HUDEP-2 (cell line): ENCODE data around the gene MSH3.

Experiments used
- DNase-seq, 76 experiments: peaks; one replicate each; lab custom pipeline; 2025; ENCODE audit not compliant: unreplicated experiment in 76 of 76; lab: John Stamatoyannopoulos, UW

The MSH3 gene

DNA sequence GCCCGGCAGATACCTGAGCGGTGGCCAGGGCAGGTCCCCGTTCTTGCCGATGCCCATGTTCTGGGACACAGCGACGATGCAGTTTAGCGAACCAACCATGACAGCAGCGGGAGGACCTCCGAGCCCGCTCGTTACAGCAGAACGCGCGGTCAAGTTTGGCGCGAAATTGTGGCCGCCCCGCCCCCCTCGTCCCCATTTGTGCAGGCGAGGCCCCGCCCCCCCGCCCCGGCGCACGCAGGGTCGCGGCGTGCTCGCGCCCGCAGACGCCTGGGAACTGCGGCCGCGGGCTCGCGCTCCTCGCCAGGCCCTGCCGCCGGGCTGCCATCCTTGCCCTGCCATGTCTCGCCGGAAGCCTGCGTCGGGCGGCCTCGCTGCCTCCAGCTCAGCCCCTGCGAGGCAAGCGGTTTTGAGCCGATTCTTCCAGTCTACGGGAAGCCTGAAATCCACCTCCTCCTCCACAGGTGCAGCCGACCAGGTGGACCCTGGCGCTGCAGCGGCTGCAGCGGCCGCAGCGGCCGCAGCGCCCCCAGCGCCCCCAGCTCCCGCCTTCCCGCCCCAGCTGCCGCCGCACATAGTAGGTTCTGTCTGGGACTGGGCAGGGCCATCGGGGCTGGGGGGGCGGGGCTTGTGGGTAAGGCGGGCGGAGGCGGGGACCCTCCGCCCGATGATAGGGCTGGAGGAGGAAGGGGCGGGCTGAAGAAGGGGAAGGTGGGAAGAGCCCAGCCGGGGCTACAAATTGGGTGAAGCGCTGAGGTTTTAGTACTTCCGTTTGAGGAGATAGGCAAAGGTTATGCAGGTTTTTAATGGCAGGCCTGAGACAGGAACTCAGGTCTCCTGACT lies at the start of gene MSH3, which contains the start of gene DHFR:
Gene MSH3, plus strand, starts transcription at position 262 of the 840 bp plus-strand sequence. Its CDS starts 76 bp downstream, at position 338.
Gene DHFR, minus strand, starts transcription at position 593 of the 840 bp plus-strand sequence. Its CDS starts 494 bp downstream, at position 99.
- DNase-seq: peak; percentile 37 to 92 (median 84)

GRCh38 chr5:80607343-80607742 lies 47.1 kb upstream of the MSH3 start:
- no peak for DNase-seq

DNA sequence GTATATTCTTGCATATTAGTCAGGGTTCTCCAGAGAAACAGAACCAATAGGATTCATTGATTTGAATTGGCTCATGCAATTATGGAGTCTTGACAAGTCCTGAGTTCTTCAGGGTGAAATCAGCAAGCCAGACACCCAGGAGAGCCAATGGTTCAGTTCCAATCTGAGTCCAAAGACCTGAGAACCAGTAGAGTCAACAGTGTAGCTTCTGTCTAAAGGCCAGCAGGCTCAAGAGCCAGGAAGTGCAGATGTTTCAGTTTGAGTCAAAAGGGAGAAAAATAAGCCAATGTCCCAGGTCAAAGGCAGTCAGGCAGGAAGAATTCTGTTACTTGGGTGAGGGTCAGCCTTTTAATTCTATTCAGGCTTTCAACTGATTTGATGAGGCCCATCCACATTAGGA lies 46.6 kb upstream of the MSH3 start:
- DNase-seq: no peak

- DNase-seq: no peak
Observed at GRCh38 chr5:80608731-80609130, 45.7 kb upstream of the MSH3 start.

DNA sequence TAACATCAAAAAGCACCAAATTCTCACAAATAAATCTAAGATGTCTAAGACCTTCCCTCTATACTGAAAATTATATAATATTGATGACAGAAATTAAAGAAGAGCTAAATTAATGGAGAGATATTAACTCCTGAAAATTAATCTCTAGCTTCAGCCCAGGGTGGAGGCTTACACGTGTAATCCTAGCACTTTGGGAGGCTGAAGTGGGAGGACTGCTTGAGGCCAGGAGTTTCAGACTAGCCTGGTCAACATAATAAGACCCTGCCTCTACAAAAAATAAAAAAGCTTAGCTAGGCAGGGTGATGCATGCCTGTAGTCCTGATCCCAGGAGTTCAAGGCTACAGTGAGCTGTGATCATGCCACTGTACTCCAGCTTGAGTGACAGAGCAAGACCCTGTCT lies 44.8 kb upstream of the MSH3 start:
- DNase-seq: no peak

DNA sequence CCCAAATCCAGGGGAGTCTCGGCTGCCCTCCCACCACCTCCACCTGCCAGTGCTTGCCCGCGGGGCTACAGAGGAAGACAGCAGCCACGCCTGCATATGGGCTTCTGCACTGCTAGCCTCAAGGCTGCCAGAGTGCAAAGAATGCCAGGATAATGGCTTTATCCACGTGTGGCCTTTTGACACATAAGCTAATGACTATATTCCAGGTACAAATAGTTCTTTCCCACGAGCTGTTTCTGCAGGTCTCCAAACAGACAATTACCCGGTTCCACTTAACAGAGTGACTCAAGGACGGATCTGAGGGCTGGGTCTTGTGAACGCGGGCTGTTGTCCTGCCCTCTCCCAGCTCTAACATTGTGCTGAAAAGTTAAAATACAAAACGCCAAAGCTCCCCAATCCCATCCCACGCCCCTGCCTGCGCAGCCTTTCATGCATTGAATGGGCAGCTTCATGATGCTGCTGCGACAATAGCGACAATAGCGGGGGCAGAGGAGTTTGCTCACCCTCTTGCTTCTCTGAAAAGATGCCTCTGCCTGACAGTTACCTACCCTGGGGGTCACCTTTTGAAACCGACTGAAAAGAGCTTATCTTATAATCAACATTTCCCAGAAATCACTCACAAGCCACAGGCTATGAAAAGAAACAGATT lies 39.1 kb upstream of the MSH3 start:
- no peak for DNase-seq

- DNase-seq: no peak
Observed at GRCh38 chr5:80618438-80618837, 36.0 kb upstream of the MSH3 start.

DNA sequence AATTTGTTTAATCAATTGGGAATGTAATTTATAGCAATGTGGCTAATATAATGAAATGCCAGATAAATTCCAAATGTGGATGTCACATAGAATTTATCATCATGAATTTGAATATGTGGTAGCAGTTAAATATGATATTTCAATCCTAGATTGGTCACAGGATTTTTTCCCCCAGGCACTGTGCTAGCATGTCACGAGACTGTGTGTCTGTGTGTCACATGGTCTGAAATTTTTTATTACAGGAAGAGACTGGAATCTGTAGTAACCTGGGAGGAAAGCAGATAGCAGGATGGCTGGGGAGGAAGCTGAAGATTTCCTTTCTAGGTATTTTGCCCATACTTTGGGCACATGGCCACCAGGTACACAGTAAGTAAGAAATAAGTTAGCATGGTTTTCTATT lies 35.4 kb upstream of the MSH3 start:
- no peak for DNase-seq

GRCh38 chr5:80620211-80620610 lies 34.2 kb upstream of the MSH3 start:
- DNase-seq: no peak

GRCh38 chr5:80622756-80623155 lies 31.7 kb upstream of the MSH3 start:
- DNase-seq: no peak

GRCh38 chr5:80623999-80624398 lies 30.5 kb upstream of the MSH3 start:
- no peak for DNase-seq

GRCh38 chr5:80625230-80625629 lies 29.2 kb upstream of the MSH3 start:
- no peak for DNase-seq

GRCh38 chr5:80629281-80629680 lies 25.2 kb upstream of the MSH3 start:
- DNase-seq: no peak

- peak in 14 of 76 experiments; percentile 1 to 32 (median 8) for DNase-seq
Observed at GRCh38 chr5:80631278-80632259, 22.9 kb upstream of the MSH3 start.

GRCh38 chr5:80632700-80633099 lies 21.8 kb upstream of the MSH3 start:
- peak in 4 of 76 experiments; percentile 1 to 19 (median 4) for DNase-seq

DNA sequence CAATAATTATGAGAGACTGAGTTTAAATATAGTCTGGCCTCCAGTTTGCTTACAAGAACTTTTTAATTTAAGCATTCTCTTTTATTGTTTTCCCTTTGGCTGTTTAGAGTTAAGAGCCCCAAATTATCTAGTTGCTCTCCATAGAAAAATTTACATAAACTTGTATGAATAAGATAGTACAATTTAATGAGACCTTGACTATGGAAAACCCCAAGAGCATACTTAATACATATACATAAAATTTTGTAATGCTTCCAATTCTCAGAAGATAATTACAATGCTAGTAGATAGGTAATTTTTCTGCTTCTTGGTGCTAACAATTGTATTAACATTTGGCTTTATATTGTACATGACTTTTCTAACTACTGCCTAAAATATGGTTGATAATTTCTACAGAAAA lies 20.3 kb upstream of the MSH3 start:
- no peak for DNase-seq

DNA sequence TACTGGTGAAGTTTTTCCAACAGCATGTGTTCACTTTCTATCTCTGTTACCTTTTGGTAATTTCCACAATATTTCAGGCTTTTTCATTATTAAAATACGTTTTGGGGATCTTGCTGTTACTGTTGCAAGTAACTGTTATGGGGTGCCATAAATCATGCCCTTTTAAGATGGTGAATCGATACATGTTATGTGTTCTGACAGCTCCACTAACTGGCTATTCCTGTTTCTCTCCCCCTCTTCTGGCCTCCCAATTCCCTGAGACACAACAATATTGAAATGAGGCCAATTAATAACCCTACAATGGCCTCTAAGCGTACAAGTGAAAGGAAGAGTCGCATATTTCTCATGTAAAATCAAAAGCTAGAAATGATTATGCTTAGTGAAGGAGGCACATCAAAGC lies 13.1 kb upstream of the MSH3 start:
- no peak for DNase-seq

GRCh38 chr5:80644900-80645299 lies 9.6 kb upstream of the MSH3 start:
- no peak for DNase-seq

- no peak for DNase-seq
Observed at GRCh38 chr5:80646926-80647325, 7.5 kb upstream of the MSH3 start.

GRCh38 chr5:80653502-80653901 lies 950 bp upstream of the MSH3 start:
- DNase-seq: peak in 40 of 76 experiments; percentile 1 to 48 (median 17)

DNA sequence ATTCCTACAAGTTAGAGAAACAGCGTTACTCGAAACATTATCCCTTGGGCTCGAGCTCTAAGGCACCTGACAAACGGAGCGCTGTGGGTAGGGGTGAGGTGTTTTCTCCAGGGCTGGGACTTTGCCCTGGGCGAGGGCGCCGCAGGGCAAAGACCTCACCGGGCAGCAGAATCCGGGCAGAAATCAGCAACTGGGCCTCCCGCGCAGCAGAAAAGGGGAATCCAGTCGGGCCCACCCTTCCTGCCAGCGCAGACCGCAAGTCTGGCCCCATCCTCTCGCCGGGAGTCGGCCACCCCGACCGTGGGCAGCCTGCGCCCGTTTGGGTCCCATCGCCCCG lies 430 bp upstream of the MSH3 start:
- DNase-seq: peak in 16 of 76 experiments; percentile 24 to 76 (median 42)
